ELR (cell line): ENCODE results near the gene CDC27.
"Not testable (repeated sequence)": the region's sequence is repeated elsewhere in the genome, so short reads cannot be mapped to it uniquely, and the experiment has no call there.

Experiments used
- DNase-seq: peaks from one replicate; pipeline ENCODE4 v3.0.0-alpha.2; 2015; ENCODE audit warnings: low read depth

CDC27 gene

GRCh38 chr17:47131761-47132160, 57.3 kb downstream of the CDC27 start:
- peak; percentile 17 for DNase-seq

- DNase-seq: not testable (repeated sequence)
These were observed 62.3 kb downstream of the CDC27 start for GRCh38 chr17:47126835-47127234.

- not testable (repeated sequence) for DNase-seq
These were observed 65.8 kb downstream of the CDC27 start for GRCh38 chr17:47123262-47123661.

- peak; percentile 96 for DNase-seq
These were observed 68.5 kb downstream of the CDC27 start for GRCh38 chr17:47120521-47121095.

- DNase-seq: peak; percentile 85
These were observed 69.2 kb downstream of the CDC27 start for GRCh38 chr17:47119746-47120520.

GRCh38 chr17:47117386-47117785, 71.7 kb downstream of the CDC27 start:
- no peak for DNase-seq

- no peak for DNase-seq
These were observed 83.0 kb downstream of the CDC27 start for GRCh38 chr17:47106130-47106529.

GRCh38 chr17:47105246-47105645, 83.8 kb downstream of the CDC27 start:
- not testable (repeated sequence) for DNase-seq

- no peak for DNase-seq
These were observed 86.2 kb downstream of the CDC27 start for GRCh38 chr17:47102914-47103313.

- DNase-seq: peak; percentile 93
These were observed 88.9 kb downstream of the CDC27 start for GRCh38 chr17:47099987-47100711.

GRCh38 chr17:47099451-47099986, 89.6 kb downstream of the CDC27 start:
- DNase-seq: no peak

GRCh38 chr17:47096343-47096742, 92.8 kb downstream of the CDC27 start:
- DNase-seq: no peak

- DNase-seq: peak; percentile 50
These were observed 93.8 kb downstream of the CDC27 start for GRCh38 chr17:47095268-47095667.

- DNase-seq: no peak
These were observed 102.0 kb downstream of the CDC27 start for GRCh38 chr17:47087093-47087492.

GRCh38 chr17:47085736-47086135, 103.4 kb downstream of the CDC27 start:
- DNase-seq: no peak

GRCh38 chr17:47078801-47079200, 110.3 kb downstream of the CDC27 start:
- no peak for DNase-seq

GRCh38 chr17:47077576-47077975, 111.5 kb downstream of the CDC27 start:
- peak; percentile 85 for DNase-seq

- DNase-seq: peak; percentile 23
These were observed 112.9 kb downstream of the CDC27 start for GRCh38 chr17:47076171-47076570.

GRCh38 chr17:47074361-47074760, 114.7 kb downstream of the CDC27 start:
- not testable (repeated sequence) for DNase-seq

GRCh38 chr17:47073629-47074028, 115.5 kb downstream of the CDC27 start:
- DNase-seq: not testable (repeated sequence)

GRCh38 chr17:47072886-47073285, 116.2 kb downstream of the CDC27 start:
- no peak for DNase-seq

GRCh38 chr17:47071171-47071570, 117.9 kb downstream of the CDC27 start:
- not testable (repeated sequence) for DNase-seq

GRCh38 chr17:47070266-47070665, 118.8 kb downstream of the CDC27 start:
- DNase-seq: peak; percentile 91
